ENCODE measurements around the gene KNOP1.

The KNOP1 gene

DNA sequence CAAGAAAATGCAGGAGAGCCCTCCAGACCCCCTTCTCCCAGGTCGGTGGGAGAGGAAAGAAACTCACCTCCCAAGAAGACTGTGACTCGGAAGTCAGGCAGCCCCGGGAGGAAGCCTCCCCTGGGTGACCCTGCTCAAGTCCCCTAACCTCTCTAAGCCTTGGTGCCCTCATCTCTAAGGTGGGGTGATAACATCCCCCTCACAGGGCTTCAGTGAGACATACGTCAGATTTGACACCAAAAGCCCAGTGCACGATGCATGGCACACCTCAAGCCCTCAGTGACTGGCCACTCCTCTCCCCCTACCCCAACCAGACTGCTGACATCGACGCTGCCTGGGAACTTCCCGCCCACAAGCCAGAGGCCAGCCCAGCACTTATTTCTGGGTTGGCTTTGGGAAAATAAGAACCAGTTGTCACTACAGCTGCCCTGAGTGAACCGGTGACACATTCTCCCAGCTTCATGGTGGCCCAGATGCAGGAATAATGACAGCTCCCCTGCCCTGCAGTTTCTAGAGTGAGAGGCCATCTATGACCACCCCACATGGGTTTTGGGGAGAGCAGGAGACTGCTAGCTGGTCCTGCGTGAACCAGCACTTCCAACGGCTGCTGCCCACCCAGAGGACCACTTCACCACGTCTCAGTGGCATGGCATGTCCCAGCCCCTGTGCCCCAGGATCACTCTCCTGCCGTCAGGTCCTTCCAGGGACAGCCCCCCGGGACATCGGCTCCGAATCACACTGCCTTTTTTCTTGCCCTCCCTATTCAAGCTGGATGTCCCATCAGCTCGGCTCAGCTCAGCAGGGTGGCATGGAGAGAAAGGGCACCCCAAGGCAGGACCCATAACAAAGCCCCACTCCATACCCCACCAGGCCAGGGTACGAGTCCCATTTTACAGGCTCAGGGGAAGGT lies 9.5 kb downstream of the KNOP1 start:
- in situ Hi-C loops (cut with MboI; ENCODE audit: low sequenced_read_pairs), result no loop called here

DNA sequence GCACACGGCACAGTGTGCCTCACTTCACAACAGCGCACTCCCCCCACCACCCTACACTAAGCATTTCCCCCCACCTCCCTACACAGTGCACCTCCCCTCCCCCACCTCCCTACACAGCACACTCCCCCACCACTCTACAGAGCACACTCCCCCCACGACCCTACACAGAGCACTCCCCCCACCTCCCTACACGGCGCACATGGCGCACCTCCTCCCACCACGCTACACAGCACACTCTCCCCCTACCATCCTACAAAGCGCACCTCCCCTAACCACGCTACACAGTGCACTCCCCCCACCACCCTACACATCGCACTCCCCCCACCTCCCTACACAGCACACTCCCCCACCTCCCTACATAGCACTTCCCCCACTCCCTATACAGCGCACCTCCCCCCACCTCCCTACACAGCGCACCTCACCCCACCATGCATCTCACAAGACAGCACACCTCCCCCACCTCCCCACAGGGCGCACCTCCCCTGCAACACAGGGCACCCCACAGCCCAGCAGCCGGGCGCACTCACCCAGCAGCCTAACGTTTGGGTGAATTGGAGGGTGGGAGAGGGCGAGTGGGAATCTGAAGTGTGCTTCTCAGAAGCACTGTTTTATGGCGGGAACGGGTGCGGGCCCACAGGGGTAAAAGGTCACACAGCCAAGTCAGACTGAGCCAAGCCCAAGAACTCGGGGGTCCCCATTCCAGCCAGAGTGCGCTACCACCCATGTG lies 10.3 kb downstream of the KNOP1 start:
- in situ Hi-C loops (cut with MboI; ENCODE audit: low sequenced_read_pairs), result no loop called here

DNA sequence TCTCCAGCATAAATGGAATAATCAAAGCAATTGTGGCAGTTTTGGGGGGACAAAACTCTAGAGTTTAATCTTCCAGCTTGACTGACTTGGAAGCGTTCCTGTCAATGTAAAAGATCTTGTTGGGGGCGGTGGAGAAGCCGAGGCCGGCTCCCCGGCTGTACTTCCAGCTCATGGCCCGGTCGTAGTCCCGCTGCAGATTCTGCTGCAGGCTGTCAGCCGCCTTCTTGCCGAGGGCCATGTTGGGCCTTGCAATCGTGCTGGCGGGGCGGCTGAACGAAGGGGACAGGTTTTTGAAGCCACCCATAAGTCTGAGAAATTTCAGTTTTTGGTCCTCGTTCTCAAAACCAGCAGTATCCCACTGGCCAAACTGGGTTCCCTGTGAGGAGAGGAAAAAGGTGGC lies 11.2 kb downstream of the KNOP1 start:
- in situ Hi-C loops (cut with MboI; ENCODE audit: low sequenced_read_pairs), result no loop called here

GRCh38 chr16:19705843-19706242 lies 12.2 kb downstream of the KNOP1 start:
- in situ Hi-C loops (cut with MboI; ENCODE audit: low sequenced_read_pairs), result no loop called here

- in situ Hi-C loops (cut with MboI; ENCODE audit: low sequenced_read_pairs), result no loop called here
Observed at GRCh38 chr16:19705146-19705501, 12.9 kb downstream of the KNOP1 start.

DNA sequence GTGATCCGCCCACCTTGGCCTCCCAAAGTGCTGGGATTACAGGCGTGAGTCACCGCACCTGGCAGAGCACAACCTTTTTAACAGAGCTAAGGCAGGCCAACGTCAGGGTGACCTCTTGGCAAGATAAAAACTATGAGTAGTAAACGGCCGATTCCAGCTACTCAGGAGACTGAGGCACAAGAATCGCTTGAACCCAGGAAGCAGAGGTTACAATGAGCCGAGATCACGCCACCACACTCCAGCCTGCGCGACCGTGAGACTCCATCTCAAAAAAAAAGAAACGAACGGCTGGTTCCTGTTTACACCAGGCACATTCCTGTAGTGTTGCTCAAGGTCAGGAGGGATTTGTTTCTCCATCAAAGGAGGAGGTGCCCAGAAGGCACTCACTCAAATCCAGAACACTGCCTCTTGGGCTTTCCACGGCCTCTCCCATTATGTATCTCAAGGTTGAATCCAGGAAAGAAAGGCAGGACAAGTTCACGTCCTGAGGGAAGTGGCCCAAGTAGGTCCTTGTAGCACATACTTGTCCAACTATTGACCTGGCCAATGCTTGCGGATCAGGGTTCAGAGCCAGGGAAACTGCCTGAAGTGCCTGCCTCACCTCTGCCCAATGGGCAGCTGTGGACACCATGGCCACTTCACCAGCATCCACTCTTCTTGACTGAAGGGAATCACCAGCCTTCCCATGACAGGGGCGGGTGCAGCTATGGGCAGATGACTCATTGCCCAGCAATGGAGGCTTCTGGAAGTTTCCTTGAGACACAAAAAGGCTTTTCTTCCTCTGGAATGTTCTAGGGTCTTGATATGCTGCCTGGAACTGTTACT lies 13.5 kb downstream of the KNOP1 start:
- in situ Hi-C loops (cut with MboI; ENCODE audit: low sequenced_read_pairs), result no loop called here

- in situ Hi-C loops (cut with MboI; ENCODE audit: low sequenced_read_pairs), result no loop called here
Observed at GRCh38 chr16:19703172-19703889, 14.7 kb downstream of the KNOP1 start.

DNA sequence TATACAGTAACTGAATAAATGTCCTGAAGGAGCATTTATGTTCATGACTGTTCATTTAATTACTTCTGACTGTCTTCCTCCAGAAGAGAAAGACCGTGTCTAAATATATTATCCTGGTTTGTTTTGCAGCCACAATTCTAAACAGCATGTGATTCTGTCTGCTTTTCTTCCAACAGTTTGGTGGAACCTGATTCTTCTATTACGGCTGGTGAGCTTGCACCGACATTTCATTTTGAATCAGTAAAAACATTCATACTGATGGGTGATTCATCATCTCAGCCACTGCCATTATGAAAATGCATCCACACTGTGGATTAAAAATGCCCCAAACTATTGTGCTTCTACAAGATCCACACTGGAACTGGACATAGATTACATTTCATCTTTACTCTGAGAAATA lies 16.9 kb downstream of the KNOP1 start:
- in situ Hi-C loops (cut with MboI; ENCODE audit: low sequenced_read_pairs), result no loop called here

- in situ Hi-C loops (cut with MboI; ENCODE audit: low sequenced_read_pairs), result no loop called here
Observed at GRCh38 chr16:19700319-19700781, 17.7 kb downstream of the KNOP1 start.

- in situ Hi-C loops (cut with MboI; ENCODE audit: low sequenced_read_pairs), result no loop called here
Observed at GRCh38 chr16:19699472-19699871, 18.6 kb downstream of the KNOP1 start.

GRCh38 chr16:19698480-19699465 lies 19.3 kb downstream of the KNOP1 start:
- in situ Hi-C loops (cut with MboI; ENCODE audit: low sequenced_read_pairs), result no loop called here

DNA sequence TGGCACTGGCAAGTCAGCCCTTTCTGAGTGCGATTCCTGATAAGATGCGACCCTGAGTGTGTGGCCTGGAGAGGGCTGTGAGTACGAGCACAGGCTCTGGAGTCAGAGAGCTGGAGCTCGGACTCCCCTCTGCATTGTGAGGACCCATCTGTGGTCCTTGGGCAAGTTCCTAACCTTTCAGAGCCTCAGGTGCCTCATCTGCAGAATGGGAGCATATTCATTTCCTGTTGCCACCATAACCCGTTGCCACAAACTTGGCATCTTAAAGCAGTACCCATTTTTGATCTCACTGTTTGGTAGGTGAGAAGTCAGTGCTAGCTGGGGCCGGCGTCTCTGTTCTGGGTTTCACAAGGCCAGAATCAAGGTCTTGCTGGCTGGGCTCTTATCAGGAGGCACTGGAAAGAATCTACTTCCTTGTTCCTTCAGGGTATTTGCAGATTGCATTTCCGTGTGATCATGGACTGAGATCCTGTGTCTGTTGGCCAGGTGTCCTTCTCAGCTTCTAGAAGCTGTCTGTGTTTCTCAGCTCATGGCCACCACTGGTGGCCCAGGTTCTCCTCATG lies 20.2 kb downstream of the KNOP1 start:
- in situ Hi-C loops (cut with MboI; ENCODE audit: low sequenced_read_pairs), result no loop called here

GRCh38 chr16:19696961-19697360 lies 21.1 kb downstream of the KNOP1 start:
- in situ Hi-C loops (cut with MboI; ENCODE audit: low sequenced_read_pairs), result no loop called here

DNA sequence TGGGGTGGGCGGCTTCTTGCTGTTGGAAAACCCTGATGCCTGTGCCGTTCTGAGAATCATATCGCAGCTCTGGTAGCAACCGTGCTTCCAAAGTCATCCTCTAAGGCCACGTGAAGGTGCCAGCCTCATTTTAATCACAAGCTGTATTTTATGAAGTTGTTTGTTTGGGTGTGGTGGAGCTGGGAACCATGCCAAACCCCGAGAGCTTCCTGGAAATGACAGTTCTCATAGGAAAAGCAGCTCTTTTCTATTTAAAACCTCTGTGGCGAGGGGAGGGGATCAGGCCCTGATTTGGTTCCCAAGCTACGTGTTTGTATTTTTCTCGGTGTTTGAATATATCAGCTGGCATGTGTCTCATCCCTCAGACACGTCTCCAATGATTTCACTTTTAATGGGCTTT lies 21.7 kb downstream of the KNOP1 start:
- in situ Hi-C loops (cut with MboI; ENCODE audit: low sequenced_read_pairs), result no loop called here

DNA sequence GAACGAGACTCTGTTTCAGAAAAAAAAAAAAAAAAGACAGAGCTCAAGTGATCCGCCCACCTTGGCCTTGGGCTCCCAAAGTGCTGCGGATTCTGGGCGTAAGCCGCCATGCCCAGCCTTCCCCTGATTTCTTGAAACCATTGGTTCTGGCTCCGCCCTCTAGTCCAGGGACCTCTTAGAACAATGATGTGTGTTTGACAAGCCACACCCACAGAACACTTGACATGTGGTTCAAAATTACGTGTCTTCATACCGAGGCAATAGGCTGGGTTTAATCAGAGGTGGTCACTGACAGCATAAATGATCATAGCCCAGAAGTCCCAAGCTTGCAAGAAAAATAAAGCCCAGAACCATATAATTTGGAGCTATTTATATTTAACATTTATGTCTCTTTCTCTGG lies 23.0 kb downstream of the KNOP1 start:
- in situ Hi-C loops (cut with MboI; ENCODE audit: low sequenced_read_pairs), result no loop called here

- in situ Hi-C loops (cut with MboI; ENCODE audit: low sequenced_read_pairs), result no loop called here
Observed at GRCh38 chr16:19691161-19691711, 26.8 kb downstream of the KNOP1 start.

DNA sequence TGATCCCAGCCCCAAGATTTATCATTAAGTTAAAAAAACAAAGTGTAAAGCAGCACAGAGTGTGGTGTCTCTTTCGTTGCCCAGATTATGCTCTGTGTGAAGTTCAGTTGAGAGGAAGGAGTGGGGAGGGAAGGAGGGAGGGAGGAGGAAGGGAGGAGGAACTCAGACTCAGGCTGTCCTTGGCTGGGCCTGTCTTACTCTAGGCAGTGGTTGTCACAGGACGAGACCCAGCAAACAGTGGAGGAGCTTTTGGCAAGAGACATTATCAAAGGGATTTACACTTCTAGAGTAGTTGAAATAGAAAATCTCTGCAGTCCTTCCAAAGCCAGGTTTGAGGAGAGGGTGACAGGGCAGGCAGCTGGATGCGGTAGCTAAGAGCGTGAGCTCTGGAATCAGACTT lies 27.8 kb downstream of the KNOP1 start:
- in situ Hi-C loops (cut with MboI; ENCODE audit: low sequenced_read_pairs), result no loop called here

DNA sequence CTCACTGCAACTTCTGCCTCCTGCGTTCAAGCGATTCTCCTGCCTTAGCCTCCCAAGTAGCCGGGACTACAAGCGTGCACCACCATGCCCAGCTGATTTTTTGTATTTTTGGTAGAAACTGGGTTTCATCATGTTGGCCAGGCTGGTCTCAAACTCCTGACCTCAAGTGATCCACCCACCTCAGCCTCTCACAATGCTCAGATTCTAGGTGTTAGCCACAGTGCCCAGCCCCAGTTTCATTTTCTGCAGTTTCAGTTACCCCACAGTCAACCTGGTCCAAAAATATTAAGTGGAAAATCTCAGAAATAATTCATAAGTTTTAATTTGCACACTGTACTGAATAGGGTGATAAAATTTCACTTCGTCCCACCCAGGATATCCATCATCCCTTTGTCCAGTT lies 28.7 kb downstream of the KNOP1 start:
- in situ Hi-C loops (cut with MboI; ENCODE audit: low sequenced_read_pairs), result no loop called here

Measured in HL-60/S4 treated with phorbol 12-myristate 13-acetate at 8.2 ng/mL for 4 days and 3 days (cell line).